ENCODE measurements around the gene CYSLTR2.

CYSLTR2 gene

GRCh38 chr13:48725271-48725670 lies 71.5 kb downstream of the CYSLTR2 start:
- H3K9me3 ChIP-seq (ENCODE audit: insufficient read depth, low read length): no peaks in the 10 kb centered on the region; the same call in 1 of the 2 replicates
- H3K9me2 ChIP-seq (replicated peaks; ENCODE audit: insufficient read depth, low read length): no peaks in the 10 kb centered on the region
- H3K27me3 ChIP-seq (ENCODE audit: low read length): no peaks in the 10 kb centered on the region
- no peaks in the 10 kb centered on the region for H3K79me2 ChIP-seq (ENCODE audit: insufficient read depth, low read length)
- no peaks in the 10 kb centered on the region for H3F3A ChIP-seq (ENCODE audit: insufficient read depth)
- H3K9ac ChIP-seq (ENCODE audit: low read length): no peak overlapping the region
- no peak overlapping the region for H2AFZ ChIP-seq (ENCODE audit: low read depth, low read length, severe bottlenecking)
- no peaks in the 10 kb centered on the region for H3K36me3 ChIP-seq (ENCODE audit: low read length)
- no peak overlapping the region for H3K4me2 ChIP-seq (ENCODE audit: low read depth, low read length, poor library complexity, severe bottlenecking)
- no peak overlapping the region for H3K4me3 ChIP-seq (ENCODE audit: insufficient read depth, low read length, poor library complexity, severe bottlenecking)
- H4K20me1 ChIP-seq (ENCODE audit: low read depth, low read length): no peaks in the 10 kb centered on the region
- no peak overlapping the region for H3K27ac ChIP-seq (ENCODE audit: low read depth, low read length)
- TF ChIP-seq CTCF (IDR thresholded peaks at IDR 0.05; ENCODE audit: insufficient read depth, low read length, poor library complexity, severe bottlenecking): no peak
- TF ChIP-seq EZH2phosphoT487 (conservative IDR thresholded peaks at IDR 0.05; ENCODE audit: low read length): no peak

DNA sequence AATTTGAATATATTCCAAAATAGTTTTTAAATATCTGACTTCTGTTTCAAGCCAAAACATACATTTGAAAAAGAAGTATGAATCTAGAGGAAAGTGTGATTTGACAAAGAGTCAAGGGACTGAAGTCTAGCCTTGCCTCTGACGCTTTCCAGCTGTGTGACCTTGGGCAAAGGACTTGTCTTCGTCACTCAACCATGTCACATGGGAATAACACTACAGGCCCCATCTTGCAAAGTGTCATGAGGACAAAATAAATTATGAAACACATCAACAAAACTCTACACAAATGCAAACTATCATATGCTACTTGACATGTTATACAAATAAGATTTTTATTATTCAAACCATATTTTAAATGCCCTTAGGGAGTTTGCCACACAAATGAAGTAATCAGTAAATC lies 73.0 kb downstream of the CYSLTR2 start:
- Histone ChIP-seq H3K9me2 (replicated peaks; ENCODE audit: insufficient read depth, low read length) (no peaks in the 10 kb centered on the region), H3K4me2 (ENCODE audit: low read depth, low read length, poor library complexity, severe bottlenecking) (no peak overlapping the region), H3K4me3 (ENCODE audit: insufficient read depth, low read length, poor library complexity, severe bottlenecking) (no peak overlapping the region), H3K27ac (ENCODE audit: low read depth, low read length) (no peak overlapping the region), H3K9me3 (ENCODE audit: insufficient read depth, low read length) (no peaks in the 10 kb centered on the region; the same call in 1 of the 2 replicates), H3K79me2 (ENCODE audit: insufficient read depth, low read length) (no peaks in the 10 kb centered on the region), H3F3A (ENCODE audit: insufficient read depth) (no peaks in the 10 kb centered on the region), H4K20me1 (ENCODE audit: low read depth, low read length) (no peaks in the 10 kb centered on the region), H3K27me3 (ENCODE audit: low read length) (no peaks in the 10 kb centered on the region), H3K9ac (ENCODE audit: low read length) (no peak overlapping the region), H2AFZ (ENCODE audit: low read depth, low read length, severe bottlenecking) (no peak overlapping the region), H3K36me3 (ENCODE audit: low read length) (no peaks in the 10 kb centered on the region)
- TF ChIP-seq EZH2phosphoT487 (conservative IDR thresholded peaks at IDR 0.05; ENCODE audit: low read length) (no peak), CTCF (IDR thresholded peaks at IDR 0.05; ENCODE audit: insufficient read depth, low read length, poor library complexity, severe bottlenecking) (no peak)

GRCh38 chr13:48727241-48728011 lies 73.7 kb downstream of the CYSLTR2 start:
- H3K27ac ChIP-seq (ENCODE audit: low read depth, low read length): no peak overlapping the region
- no peak overlapping the region for H2AFZ ChIP-seq (ENCODE audit: low read depth, low read length, severe bottlenecking)
- no peaks in the 10 kb centered on the region for H3K36me3 ChIP-seq (ENCODE audit: low read length)
- no peak overlapping the region for H3K4me2 ChIP-seq (ENCODE audit: low read depth, low read length, poor library complexity, severe bottlenecking)
- no peaks in the 10 kb centered on the region for H3K9me2 ChIP-seq (replicated peaks; ENCODE audit: insufficient read depth, low read length)
- no peaks in the 10 kb centered on the region for H3K79me2 ChIP-seq (ENCODE audit: insufficient read depth, low read length)
- H3K4me3 ChIP-seq (ENCODE audit: insufficient read depth, low read length, poor library complexity, severe bottlenecking): no peak overlapping the region
- no peaks in the 10 kb centered on the region for H4K20me1 ChIP-seq (ENCODE audit: low read depth, low read length)
- H3K9ac ChIP-seq (ENCODE audit: low read length): no peak overlapping the region
- no peaks in the 10 kb centered on the region; the same call in 1 of the 2 replicates for H3K9me3 ChIP-seq (ENCODE audit: insufficient read depth, low read length)
- H3K27me3 ChIP-seq (ENCODE audit: low read length): no peaks in the 10 kb centered on the region
- TF ChIP-seq EZH2phosphoT487 (conservative IDR thresholded peaks at IDR 0.05; ENCODE audit: low read length) (no peak), CTCF (IDR thresholded peaks at IDR 0.05; ENCODE audit: insufficient read depth, low read length, poor library complexity, severe bottlenecking) (no peak)
- H3F3A ChIP-seq (ENCODE audit: insufficient read depth): no peaks in the 10 kb centered on the region

Measured in SU-DHL-6 (cell line).